MG63 (cell line): ENCODE results near the gene COX20. TPM values are rescaled to one million over a fixed set of nuclear protein-coding genes. Genes with fewer than 3 reads are reported as not detected.

Experiments
- DNase-seq: peaks from one replicate; pipeline ENCODE4 v3.0.0-alpha.2; 2020
- H3K27me3 ChIP-seq: fragments of 250-450 bp; sonication (Bioruptor Pico); 2 replicates; pipeline ENCODE4 v1.5.1; 2020; ENCODE audit warnings: mild to moderate bottlenecking, moderate library complexity
- H3K36me3 ChIP-seq: fragments of 250-450 bp; sonication (Bioruptor Pico); 2 replicates; pipeline ENCODE4 v1.5.1; 2020; ENCODE audit warnings: mild to moderate bottlenecking, moderate library complexity
- H3K4me3 ChIP-seq: fragments of 250-450 bp; sonication (Bioruptor Pico); 2 replicates; pipeline ENCODE4 v1.5.1; 2020; ENCODE audit warnings: mild to moderate bottlenecking, moderate library complexity
- H3K9me3 ChIP-seq: fragments of 250-450 bp; sonication (Bioruptor Pico); 2 replicates; pipeline ENCODE4 v1.5.1; 2020; ENCODE audit warnings: mild to moderate bottlenecking, moderate library complexity
- total RNA-seq: library from RNA; depleted of rRNA; stranded (reverse); fragments of >200 nt; shearing (Covaris generic); gene quantifications from 2 replicates; pipeline ENCODE4 v1.2.3, GENCODE V29; 2014; ENCODE audit warnings: low replicate concordance; rRNA removed

COX20 gene
- total RNA-seq, 1 experiment from 2014 or later: 47.3 TPM

DNA sequence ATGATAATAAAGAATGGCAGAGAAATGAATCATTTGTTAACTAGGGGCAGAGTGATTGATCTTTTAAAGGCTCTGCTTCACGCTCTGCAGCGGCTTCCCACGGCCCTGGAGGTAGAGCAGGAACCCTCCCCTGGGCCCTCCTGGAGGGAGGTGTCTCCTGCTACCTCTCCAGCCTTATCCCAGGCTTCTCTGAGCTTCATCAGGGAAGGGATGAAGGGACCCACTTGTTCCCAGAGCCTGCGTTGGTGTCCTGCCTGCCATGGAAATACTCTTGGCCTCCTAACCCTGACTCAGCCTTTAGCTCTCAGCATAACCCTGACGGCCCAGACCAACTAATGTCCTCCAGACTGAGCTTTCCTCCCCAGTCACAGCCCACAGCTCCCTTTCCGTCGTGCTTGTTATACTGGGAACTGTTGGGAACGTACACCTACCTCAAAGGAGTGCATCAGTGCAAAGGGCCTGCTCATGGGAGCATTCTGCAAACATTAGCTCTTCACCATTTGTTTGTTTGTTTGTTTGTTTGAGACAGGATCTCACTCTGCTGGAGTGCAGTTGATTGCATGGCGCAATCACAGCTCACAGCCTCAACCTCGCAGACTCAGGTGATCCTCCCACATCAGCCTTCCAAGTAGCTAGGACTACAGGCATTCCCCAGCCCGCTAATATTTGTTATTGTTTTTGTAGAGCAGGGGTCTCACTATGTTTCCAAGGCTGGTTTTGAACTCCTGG, 46.3 kb downstream of the COX20 start:
- no peak overlapping the region for H3K4me3 ChIP-seq
- no peaks in the 10 kb centered on the region for H3K27me3 ChIP-seq
- H3K36me3 ChIP-seq: no peaks in the 10 kb centered on the region
- DNase-seq: no peak
- H3K9me3 ChIP-seq: no peaks in the 10 kb centered on the region

DNA sequence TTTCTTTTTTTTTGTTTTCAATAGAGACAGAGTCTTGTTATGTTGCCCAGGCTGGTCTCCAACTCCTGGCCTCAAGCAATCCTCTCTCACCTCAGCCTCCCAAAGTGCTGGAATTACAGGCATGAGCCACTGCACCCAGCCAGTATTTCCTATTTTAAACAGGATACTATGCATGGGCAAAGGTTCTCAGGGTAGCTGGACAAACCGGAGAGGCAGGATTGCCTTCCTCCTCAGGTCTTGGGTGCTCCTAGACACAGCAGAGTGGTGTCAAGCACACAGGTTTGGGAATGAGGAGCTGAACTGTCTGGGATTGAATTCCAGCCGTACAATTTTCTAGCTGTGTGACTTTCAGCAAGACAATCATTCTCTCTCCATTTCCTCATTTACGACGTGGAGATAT, 51.8 kb downstream of the COX20 start:
- Histone ChIP-seq H3K36me3 (no peaks in the 10 kb centered on the region), H3K4me3 (no peak overlapping the region), H3K9me3 (no peaks in the 10 kb centered on the region), H3K27me3 (no peaks in the 10 kb centered on the region)
- DNase-seq: no peak

DNA sequence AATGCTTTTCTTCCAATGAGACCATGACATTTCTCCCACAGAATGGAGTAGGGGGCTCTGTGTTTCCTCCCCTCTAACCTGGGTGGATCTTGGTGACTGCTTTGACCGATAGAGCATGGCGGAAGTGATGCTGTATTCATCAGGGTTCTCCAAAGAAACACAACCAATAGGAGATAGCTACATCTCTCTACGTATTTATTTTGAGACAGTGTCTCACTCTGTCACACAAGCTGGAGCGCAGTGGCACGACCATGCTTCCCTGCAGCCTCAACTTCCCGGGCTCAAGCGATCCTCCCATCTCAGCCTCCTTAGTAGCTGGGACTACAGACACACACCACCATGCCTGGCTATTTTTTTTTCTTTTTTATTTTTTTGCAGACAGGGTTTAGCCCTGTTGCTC, 58.4 kb downstream of the COX20 start:
- H3K9me3 ChIP-seq: no peaks in the 10 kb centered on the region
- no peaks in the 10 kb centered on the region for H3K36me3 ChIP-seq
- H3K27me3 ChIP-seq: no peaks in the 10 kb centered on the region
- no peak overlapping the region for H3K4me3 ChIP-seq
- DNase-seq: no peak

Other genes starting within 250 kb of the COX20 start
- gene DESI2, start 182.5 kb upstream of the COX20 start, total RNA-seq: 101 and 159 TPM in 2 replicates
- gene HNRNPU, start 28.9 kb downstream of the COX20 start, total RNA-seq: 173 and 393 TPM in 2 replicates